ENCODE results near the gene IFI6.
"Not testable (repeated sequence)": the region's sequence is repeated elsewhere in the genome, so short reads cannot be mapped to it uniquely, and the experiment has no call there.

The IFI6 gene

DNA sequence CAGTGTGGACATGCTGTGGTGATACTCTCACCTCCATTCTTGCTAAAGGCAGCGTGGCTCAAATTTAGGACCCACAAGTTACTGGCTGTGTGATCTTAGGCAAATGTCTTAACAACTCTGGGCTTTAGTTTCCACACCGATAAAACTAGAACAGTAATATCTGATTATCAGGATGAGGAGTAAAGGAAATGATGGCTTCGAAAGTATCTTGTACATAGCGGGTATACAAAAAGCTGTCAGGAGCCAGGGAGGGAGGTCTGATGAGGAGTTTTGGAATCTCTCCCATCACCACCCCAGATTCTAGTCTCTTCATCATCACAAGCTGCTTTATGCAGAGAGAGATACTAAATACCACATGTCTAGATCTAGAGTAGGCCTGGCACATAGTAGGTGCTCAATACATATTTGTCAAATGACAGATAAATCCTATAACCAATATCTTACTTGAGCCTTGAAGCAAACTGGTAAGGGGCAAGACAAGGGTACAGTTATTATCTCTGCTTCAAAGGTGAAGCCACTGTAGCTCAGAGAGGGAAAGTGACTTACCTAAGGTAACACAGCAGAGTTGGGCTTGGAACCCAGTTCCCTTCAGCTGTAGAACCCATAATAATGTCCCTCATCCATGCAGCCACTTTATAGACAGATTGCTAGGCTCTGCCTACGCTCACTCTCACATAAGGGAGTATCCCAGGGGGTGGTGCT lies 27.5 kb downstream of the IFI6 start:
- no peak overlapping the region for H3K4me3 ChIP-seq (ENCODE audit: low read depth, low read length)
- no peaks in the 10 kb centered on the region for H3K36me3 ChIP-seq
- DNase-seq = no peak
- TF ChIP-seq, protein P1, sequence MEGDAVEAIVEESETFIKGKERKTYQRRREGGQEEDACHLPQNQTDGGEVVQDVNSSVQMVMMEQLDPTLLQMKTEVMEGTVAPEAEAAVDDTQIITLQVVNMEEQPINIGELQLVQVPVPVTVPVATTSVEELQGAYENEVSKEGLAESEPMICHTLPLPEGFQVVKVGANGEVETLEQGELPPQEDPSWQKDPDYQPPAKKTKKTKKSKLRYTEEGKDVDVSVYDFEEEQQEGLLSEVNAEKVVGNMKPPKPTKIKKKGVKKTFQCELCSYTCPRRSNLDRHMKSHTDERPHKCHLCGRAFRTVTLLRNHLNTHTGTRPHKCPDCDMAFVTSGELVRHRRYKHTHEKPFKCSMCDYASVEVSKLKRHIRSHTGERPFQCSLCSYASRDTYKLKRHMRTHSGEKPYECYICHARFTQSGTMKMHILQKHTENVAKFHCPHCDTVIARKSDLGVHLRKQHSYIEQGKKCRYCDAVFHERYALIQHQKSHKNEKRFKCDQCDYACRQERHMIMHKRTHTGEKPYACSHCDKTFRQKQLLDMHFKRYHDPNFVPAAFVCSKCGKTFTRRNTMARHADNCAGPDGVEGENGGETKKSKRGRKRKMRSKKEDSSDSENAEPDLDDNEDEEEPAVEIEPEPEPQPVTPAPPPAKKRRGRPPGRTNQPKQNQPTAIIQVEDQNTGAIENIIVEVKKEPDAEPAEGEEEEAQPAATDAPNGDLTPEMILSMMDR (IDR thresholded peaks at IDR 0.05; ENCODE audit: low read depth, low read length) = no peak
- no peaks in the 10 kb centered on the region for H3K27me3 ChIP-seq (ENCODE audit: insufficient read depth, low read depth, severe bottlenecking)
- H3K27ac ChIP-seq = no peak overlapping the region
- H3K9me3 ChIP-seq (ENCODE audit: severe bottlenecking) = no peaks in the 10 kb centered on the region

DNA sequence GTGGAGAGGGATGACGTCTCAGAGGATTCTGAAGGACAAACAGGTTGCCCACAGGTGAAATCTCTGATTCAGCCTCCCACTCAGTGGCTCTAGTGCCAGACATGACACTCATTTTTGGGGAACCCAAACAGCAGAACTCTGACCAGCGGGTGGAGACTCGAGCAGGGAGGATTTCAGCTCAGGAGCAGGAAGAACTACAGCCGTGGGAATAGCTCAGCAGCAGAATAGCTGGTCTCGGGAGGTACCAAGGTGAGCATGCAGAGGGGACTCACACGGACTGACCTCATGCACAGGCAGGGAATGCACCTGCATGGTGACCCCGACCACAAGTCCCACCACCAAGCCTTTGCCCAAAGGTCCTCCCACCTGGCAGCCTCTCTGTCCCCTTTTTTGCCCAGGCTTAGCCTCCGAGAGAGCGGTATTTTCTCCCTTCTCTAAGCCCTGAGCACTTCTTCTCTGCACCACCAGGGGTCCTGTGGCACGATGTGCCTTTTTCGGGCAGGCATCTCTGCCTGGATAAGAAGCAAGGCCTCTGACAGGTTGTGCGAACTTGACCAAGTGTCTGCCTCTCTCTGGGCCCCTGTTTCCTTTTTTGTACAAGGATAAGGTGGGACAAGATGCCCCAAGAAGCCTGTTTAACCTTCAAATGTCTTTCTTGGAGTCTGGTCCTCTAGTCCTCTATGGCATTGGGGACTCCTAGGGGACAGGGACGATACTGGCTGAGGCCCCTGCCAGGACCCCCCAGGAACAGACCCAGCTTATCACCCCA lies 28.2 kb downstream of the IFI6 start:
- peak; percentile 66 for DNase-seq
- H3K9me3 ChIP-seq (ENCODE audit: severe bottlenecking) = no peaks in the 10 kb centered on the region
- no peaks in the 10 kb centered on the region for H3K36me3 ChIP-seq
- TF ChIP-seq, protein P1 (IDR thresholded peaks at IDR 0.05; ENCODE audit: low read depth, low read length) = peak; percentile 85
- H3K27ac ChIP-seq = no peak overlapping the region
- no peaks in the 10 kb centered on the region for H3K27me3 ChIP-seq (ENCODE audit: insufficient read depth, low read depth, severe bottlenecking)
- H3K4me3 ChIP-seq (ENCODE audit: low read depth, low read length) = no peak overlapping the region

DNA sequence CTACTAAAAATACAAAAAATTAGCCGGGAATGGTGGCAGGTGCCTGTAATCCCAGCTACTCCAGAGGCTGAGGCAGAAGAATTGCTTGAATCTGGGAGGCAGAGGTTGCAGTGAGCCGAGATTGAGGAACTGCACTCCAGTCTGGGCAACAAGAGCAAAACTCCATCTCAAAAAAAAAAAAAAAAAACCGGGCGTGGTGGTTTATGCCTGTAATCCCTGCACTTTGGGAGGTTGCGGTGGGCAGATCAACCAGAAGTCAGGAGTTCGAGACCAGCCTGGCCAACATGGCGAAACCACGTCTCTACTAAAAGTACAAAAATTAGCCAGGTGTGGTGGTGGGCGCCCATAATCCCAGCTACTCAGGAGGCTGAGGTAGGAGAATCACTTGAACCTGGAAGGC lies 31.5 kb downstream of the IFI6 start:
- not testable (repeated sequence) for H3K27me3 ChIP-seq (ENCODE audit: insufficient read depth, low read depth, severe bottlenecking); H3K27ac ChIP-seq; H3K36me3 ChIP-seq; DNase-seq; H3K9me3 ChIP-seq (ENCODE audit: severe bottlenecking); H3K4me3 ChIP-seq (ENCODE audit: low read depth, low read length)

GRCh38 chr1:27638805-27639204 lies 33.2 kb downstream of the IFI6 start:
- no peak for DNase-seq
- H3K36me3 ChIP-seq = no peaks in the 10 kb centered on the region
- no peak overlapping the region for H3K4me3 ChIP-seq (ENCODE audit: low read depth, low read length)
- H3K27ac ChIP-seq = peak overlapping the region; percentile 66
- H3K9me3 ChIP-seq (ENCODE audit: severe bottlenecking) = no peaks in the 10 kb centered on the region
- H3K27me3 ChIP-seq (ENCODE audit: insufficient read depth, low read depth, severe bottlenecking) = no peaks in the 10 kb centered on the region
- TF ChIP-seq, protein P1 (IDR thresholded peaks at IDR 0.05; ENCODE audit: low read depth, low read length) = no peak

DNA sequence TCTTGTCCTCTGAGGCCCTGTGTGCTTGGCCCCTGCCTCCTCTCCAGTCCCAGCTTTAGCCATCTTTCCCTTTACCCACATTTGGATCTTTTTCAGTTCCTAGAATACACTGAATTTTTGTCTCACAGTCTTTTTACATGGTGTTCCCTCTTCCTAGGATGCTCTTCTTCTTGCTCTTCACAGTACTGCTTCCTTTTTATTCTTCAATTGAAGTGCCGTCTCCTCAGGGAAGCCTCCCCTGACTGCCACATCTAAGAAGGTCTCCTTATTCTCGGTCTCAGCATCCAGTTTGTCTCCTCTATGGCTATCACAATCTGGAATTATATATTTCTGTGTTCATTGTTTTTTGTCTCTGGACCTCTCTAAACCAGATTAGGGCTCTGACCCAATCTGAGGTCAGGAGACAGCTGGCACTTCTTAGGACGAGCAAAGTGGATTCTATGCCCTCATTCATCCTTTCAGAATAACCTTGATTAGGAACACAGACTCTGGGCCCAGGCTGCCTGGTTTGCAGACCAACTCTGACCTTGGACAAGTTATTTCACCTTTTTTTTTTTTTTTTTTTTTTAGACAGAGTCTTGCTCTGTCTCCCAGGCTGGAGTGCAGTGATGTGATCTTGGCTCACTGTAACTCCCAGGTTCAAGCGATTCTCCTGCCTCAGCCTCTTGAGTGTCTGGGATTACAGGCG lies 33.8 kb downstream of the IFI6 start:
- H3K27me3 ChIP-seq (ENCODE audit: insufficient read depth, low read depth, severe bottlenecking) = no peaks in the 10 kb centered on the region
- H3K27ac ChIP-seq = peak overlapping the region; percentile 66
- peak; percentile 58 for DNase-seq
- no peaks in the 10 kb centered on the region for H3K36me3 ChIP-seq
- no peaks in the 10 kb centered on the region for H3K9me3 ChIP-seq (ENCODE audit: severe bottlenecking)
- no peak overlapping the region for H3K4me3 ChIP-seq (ENCODE audit: low read depth, low read length)
- TF ChIP-seq, protein P1 (IDR thresholded peaks at IDR 0.05; ENCODE audit: low read depth, low read length) = no peak

Data from WERI-Rb-1 (cell line).